Peyer's patch (tissue), 4 donors: ENCODE results near the gene C4orf36.

Experiments used
- POLR2A ChIP-seq, 2 donors: fragments of 450-650 bp; IDR thresholded peaks; one replicate each; pipeline ENCODE4 v1.5.1; 2017; ENCODE audit warnings: antibody characterized with exemption in 2 of 2, mild to moderate bottlenecking in 2 of 2, moderate library complexity in 2 of 2
- TF ChIP-seq, protein P1 (sequence below), 6 experiments: fragments of 450-650 bp in 4 of 6; fragments of 200-600 bp in 2 of 6; sonication (generic) in 1 of 6; IDR thresholded peaks; one replicate each; pipeline ENCODE4 v1.5.1; 2017 to 2019; ENCODE audit warnings: antibody characterized with exemption in 6 of 6, mild to moderate bottlenecking in 3 of 6, moderate library complexity in 1 of 6

DNA sequence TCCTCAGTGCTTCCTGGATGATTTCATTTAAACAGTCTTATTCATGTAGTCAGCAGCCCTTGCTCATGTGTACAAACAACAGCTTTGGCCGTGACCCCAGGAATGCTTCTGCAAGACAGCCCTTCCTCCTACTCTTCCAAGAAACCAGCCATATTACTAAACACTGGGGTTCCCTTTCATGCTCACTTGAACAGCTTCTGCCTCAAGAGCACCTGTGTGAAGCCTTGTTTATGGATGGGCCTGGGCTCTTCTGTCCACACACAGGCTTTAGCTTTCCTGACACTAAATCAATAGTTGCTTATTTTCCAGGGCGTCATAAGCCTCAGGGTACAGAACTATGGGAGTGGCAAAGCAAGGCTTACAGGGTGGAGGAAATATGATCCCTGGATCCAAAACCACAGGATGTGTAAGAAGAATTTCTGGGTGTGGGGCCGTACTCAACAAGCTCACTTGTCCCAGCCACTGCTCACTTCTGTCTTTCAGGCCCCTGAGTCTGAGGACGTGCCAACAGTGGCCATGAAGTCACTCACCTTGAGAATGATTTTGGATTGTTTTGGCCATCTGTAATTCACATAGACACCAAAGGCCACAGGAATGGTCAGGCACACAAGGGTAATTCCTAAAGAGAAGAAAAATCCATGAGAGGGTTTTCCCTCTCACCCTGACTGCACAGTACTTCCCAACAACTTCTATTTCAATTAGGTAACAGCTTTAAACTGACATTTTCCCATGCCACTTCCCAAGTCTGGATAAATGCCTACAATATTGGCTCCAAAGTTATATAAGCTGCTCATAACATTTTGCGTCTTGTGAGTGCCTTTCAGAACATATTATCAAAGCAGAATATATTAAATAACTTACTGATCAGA, 60.7 kb downstream of the C4orf36 start:
- TF ChIP-seq POLR2A (IDR thresholded peaks at IDR 0.05) = no peak
- TF ChIP-seq, protein P1, sequence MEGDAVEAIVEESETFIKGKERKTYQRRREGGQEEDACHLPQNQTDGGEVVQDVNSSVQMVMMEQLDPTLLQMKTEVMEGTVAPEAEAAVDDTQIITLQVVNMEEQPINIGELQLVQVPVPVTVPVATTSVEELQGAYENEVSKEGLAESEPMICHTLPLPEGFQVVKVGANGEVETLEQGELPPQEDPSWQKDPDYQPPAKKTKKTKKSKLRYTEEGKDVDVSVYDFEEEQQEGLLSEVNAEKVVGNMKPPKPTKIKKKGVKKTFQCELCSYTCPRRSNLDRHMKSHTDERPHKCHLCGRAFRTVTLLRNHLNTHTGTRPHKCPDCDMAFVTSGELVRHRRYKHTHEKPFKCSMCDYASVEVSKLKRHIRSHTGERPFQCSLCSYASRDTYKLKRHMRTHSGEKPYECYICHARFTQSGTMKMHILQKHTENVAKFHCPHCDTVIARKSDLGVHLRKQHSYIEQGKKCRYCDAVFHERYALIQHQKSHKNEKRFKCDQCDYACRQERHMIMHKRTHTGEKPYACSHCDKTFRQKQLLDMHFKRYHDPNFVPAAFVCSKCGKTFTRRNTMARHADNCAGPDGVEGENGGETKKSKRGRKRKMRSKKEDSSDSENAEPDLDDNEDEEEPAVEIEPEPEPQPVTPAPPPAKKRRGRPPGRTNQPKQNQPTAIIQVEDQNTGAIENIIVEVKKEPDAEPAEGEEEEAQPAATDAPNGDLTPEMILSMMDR (IDR thresholded peaks at IDR 0.05) = no peak
